K562 (cell line): ENCODE data around the gene KIF26B.

Experiments
- BHLHE40 ChIP-seq: IDR thresholded peaks from 2 replicates; pipeline ENCODE4 v1.6.1; 2011; ENCODE audit warnings: low read length, improper control_type of control experiment
- CBX8 ChIP-seq: fragments of 200-600 bp; sonication (generic); IDR thresholded peaks from 2 replicates; pipeline ENCODE4 v1.6.1; 2012; ENCODE audit warnings: borderline replicate concordance, mixed run types, low read depth, mild to moderate bottlenecking, moderate library complexity, mixed read lengths, low read length, control low read depth, inconsistent platforms; ENCODE audit not compliant: poor library complexity, severe bottlenecking; ENCODE audit errors: extremely low read depth
- FOSL1 ChIP-seq: fragments of 200-800 bp; sonication (Bioruptor generic); conservative IDR thresholded peaks from 2 replicates; pipeline ENCODE4 v1.6.1; 2016; ENCODE audit warnings: missing genetic modification characterization, missing compliant biosample characterization
- GTF2F1 ChIP-seq: IDR thresholded peaks from 2 replicates; pipeline ENCODE4 v1.6.1; 2011; ENCODE audit warnings: low read depth, low read length, improper control_type of control experiment
- RAD21 ChIP-seq, 2 experiments: fragments of 250-450 bp in 1 of 2; fragments of 450-650 bp in 1 of 2; sonication (Bioruptor Pico) in 1 of 2; formaldehyde crosslinking in 1 of 2; IDR thresholded peaks in 1 of 2; conservative IDR thresholded peaks in 1 of 2; 2 replicates each; pipeline versions ENCODE4 v1.4.0 to v1.8.0; 2020 to 2022; ENCODE audit warnings: mild to moderate bottlenecking in 2 of 2, moderate library complexity in 1 of 2
- TBL1XR1 ChIP-seq, 2 experiments: IDR thresholded peaks; 2 replicates each; pipeline ENCODE4 v1.6.1; 2012; ENCODE audit warnings: improper control_type of control experiment in 2 of 2, low read length in 2 of 2, mild to moderate bottlenecking in 1 of 2

- no peak for TF ChIP-seq BHLHE40
- TF ChIP-seq FOSL1 (tag): no peak
- no peak for TF ChIP-seq GTF2F1
- TF ChIP-seq CBX8: no peak
- TF ChIP-seq RAD21 (CRISPR knock-in tag; conservative IDR thresholded peaks at IDR 0.05 in 1 of 2, IDR thresholded peaks at IDR 0.05 in 1 of 2): no peak
- TF ChIP-seq TBL1XR1 (IDR thresholded peaks at IDR 0.05; ENCODE audit: low read length in 2 of 2): no peak
Measured at GRCh38 chr1:245419461-245419978, 264.7 kb downstream of the KIF26B start.
